WTC11 (cell line): ENCODE results near the gene FGF14. TPM values are rescaled to one million over a fixed set of nuclear protein-coding genes. Genes with fewer than 3 reads are reported as not detected.
A peak's percentile ranks its signal among the peaks of the same experiment; 100 is the strongest.

Experiments
- ATAC-seq: fragments of 200-7000 bp; cut with Tn5 transposase; 2 replicates; pipeline ENCODE4 v1.10.0; 2021; ENCODE audit warnings: mild to moderate bottlenecking, moderate library complexity
- CTCF ChIA-PET: fragments of 300-600 bp; sonication (Branson Sonifier 250); formaldehyde crosslinking; loops from one replicate; lab custom pipeline; 2021; ENCODE audit warnings: antibody characterized with exemption; lab: Charles Lee
- POLR2A ChIA-PET: fragments of 350-600 bp; sonication (Branson Sonifier 250); formaldehyde crosslinking; loops from one replicate; lab custom pipeline; 2021; ENCODE audit warnings: antibody characterized with exemption; lab: Charles Lee
- DNase-seq: peaks from one replicate; pipeline ENCODE4 v3.0.0; 2021; ENCODE audit warnings: low spot score
- H3K27ac Mint-ChIP-seq: 2 replicates; pipeline ENCODE4 v1.8.0; 2021; ENCODE audit warnings: mixed read lengths
- H3K27me3 Mint-ChIP-seq: 2 replicates; pipeline ENCODE4 v1.8.0; 2021; ENCODE audit warnings: low read depth, mild to moderate bottlenecking, moderate library complexity, mixed read lengths
- H3K36me3 Mint-ChIP-seq: 2 replicates; pipeline ENCODE4 v1.8.0; 2021; ENCODE audit warnings: mixed read lengths
- H3K4me1 Mint-ChIP-seq: 2 replicates; pipeline ENCODE4 v1.8.0; 2022; ENCODE audit warnings: mixed read lengths
- H3K4me3 Mint-ChIP-seq: 2 replicates; pipeline ENCODE4 v1.8.0; 2021; ENCODE audit warnings: mild to moderate bottlenecking, moderate library complexity, mixed read lengths
- H3K9me3 Mint-ChIP-seq: 2 replicates; pipeline ENCODE4 v1.8.0; 2021; ENCODE audit warnings: mixed read lengths
- CREB1 ChIP-seq: sonication (generic); formaldehyde crosslinking; IDR thresholded peaks from 2 replicates; pipeline ENCODE4 v1.8.0; 2023; ENCODE audit warnings: mild to moderate bottlenecking, missing genetic modification reagents
- FOXP1 ChIP-seq: sonication (generic); formaldehyde crosslinking; IDR thresholded peaks from 2 replicates; pipeline ENCODE4 v1.8.0; 2022; ENCODE audit warnings: missing genetic modification reagents, mild to moderate bottlenecking, moderate library complexity, borderline replicate concordance
- GTF2I ChIP-seq: fragments of 250-450 bp; sonication (Bioruptor Pico); conservative IDR thresholded peaks from 2 replicates; pipeline ENCODE4 v1.4.0; 2021; ENCODE audit warnings: mild to moderate bottlenecking
- JUN ChIP-seq: sonication (generic); formaldehyde crosslinking; IDR thresholded peaks from 2 replicates; pipeline ENCODE4 v1.8.0; 2023; ENCODE audit warnings: mild to moderate bottlenecking, missing genetic modification reagents
- NFYB ChIP-seq: sonication (generic); formaldehyde crosslinking; conservative IDR thresholded peaks from 2 replicates; pipeline ENCODE4 v1.8.0; 2022; ENCODE audit warnings: low read depth, missing genetic modification reagents
- NR3C1 ChIP-seq: sonication (generic); formaldehyde crosslinking; conservative IDR thresholded peaks from 2 replicates; pipeline ENCODE4 v1.8.1; 2023; ENCODE audit warnings: low read depth, mild to moderate bottlenecking, missing genetic modification reagents
- SMAD4 ChIP-seq: sonication (generic); formaldehyde crosslinking; IDR thresholded peaks from 2 replicates; pipeline ENCODE4 v1.8.0; 2022; ENCODE audit warnings: mild to moderate bottlenecking, missing genetic modification reagents
- SOX15 ChIP-seq: fragments of 250-450 bp; sonication (Bioruptor Pico); IDR thresholded peaks from 2 replicates; pipeline ENCODE4 v1.9.0; 2021; ENCODE audit warnings: mild to moderate bottlenecking
- ZBTB21 ChIP-seq: sonication (generic); formaldehyde crosslinking; IDR thresholded peaks from 2 replicates; pipeline ENCODE4 v1.8.1; 2023; ENCODE audit warnings: mild to moderate bottlenecking, missing genetic modification reagents, borderline replicate concordance
- ZNF121 ChIP-seq: sonication (generic); formaldehyde crosslinking; IDR thresholded peaks from 2 replicates; pipeline ENCODE4 v1.8.0; 2023; ENCODE audit warnings: missing genetic modification reagents
- total RNA-seq: library from RNA; stranded (reverse); gene quantifications from 3 replicates; pipeline ENCODE4 v1.2.3, GENCODE V29; 2021
- TF ChIP-seq, protein P1 (sequence below): sonication (generic); formaldehyde crosslinking; IDR thresholded peaks from 2 replicates; pipeline ENCODE4 v1.8.1; 2023; ENCODE audit warnings: mild to moderate bottlenecking, missing genetic modification reagents, borderline replicate concordance
- TF ChIP-seq, protein P2 (sequence below): sonication (generic); formaldehyde crosslinking; IDR thresholded peaks from 2 replicates; pipeline ENCODE4 v1.8.1; 2023; ENCODE audit warnings: mild to moderate bottlenecking, missing genetic modification reagents, moderate library complexity
- TF ChIP-seq, protein P3 (sequence below): sonication (generic); formaldehyde crosslinking; IDR thresholded peaks from 2 replicates; pipeline ENCODE4 v1.8.0; 2023; ENCODE audit warnings: missing genetic modification reagents
- TF ChIP-seq, protein P4 (sequence below): sonication (generic); formaldehyde crosslinking; IDR thresholded peaks from 2 replicates; pipeline ENCODE4 v1.8.1; 2023; ENCODE audit warnings: mild to moderate bottlenecking, moderate library complexity, missing genetic modification reagents
- TF ChIP-seq, protein P5 (sequence below): sonication (generic); formaldehyde crosslinking; IDR thresholded peaks from 2 replicates; pipeline ENCODE4 v1.8.0; 2022; ENCODE audit warnings: mild to moderate bottlenecking, missing genetic modification reagents
- TF ChIP-seq, protein P6 (sequence below): sonication (generic); formaldehyde crosslinking; IDR thresholded peaks from 2 replicates; pipeline ENCODE4 v1.8.0; 2023; ENCODE audit warnings: missing genetic modification reagents, mild to moderate bottlenecking, borderline replicate concordance
- TF ChIP-seq, protein P7 (sequence below): sonication (generic); formaldehyde crosslinking; IDR thresholded peaks from 2 replicates; pipeline ENCODE4 v1.8.1; 2022; ENCODE audit warnings: mild to moderate bottlenecking, missing genetic modification reagents, moderate library complexity, borderline replicate concordance

The FGF14 gene
- total RNA-seq, 1 experiment from 2014 or later, result 0.28 TPM

DNA sequence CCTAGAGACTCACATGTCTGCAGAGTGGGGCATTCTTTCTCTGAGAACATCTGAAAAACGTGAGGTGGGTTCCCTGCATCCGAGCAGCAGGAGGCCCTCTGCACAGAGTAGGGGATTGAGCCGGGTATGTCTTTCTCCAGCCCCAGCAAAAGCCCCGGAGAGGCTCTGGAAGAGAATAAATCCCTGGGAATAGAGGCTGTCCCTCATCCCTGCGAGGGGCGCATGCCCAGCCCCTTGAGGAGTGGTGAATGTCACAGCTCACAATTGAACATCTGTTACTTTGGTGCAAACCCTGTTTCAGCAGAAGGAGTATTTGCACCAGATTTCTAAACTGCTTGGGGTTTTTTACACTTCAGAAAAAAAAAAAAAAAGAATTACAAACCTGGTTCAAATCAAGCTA is 164.6 kb downstream of the FGF14 start:
- Mint-ChIP-seq H3K36me3 (no peaks in the 10 kb centered on the region), H3K27me3 (no peaks in the 10 kb centered on the region), H3K27ac (no peak overlapping the region), H3K4me1 (peaks cover 33% of the 10 kb centered on the region), H3K9me3 (peaks cover 2% of the 10 kb centered on the region; the same call in 1 of the 2 replicates), H3K4me3 (no peak overlapping the region)
- ChIA-PET CTCF (no interaction called here), POLR2A (no interaction called here)
- no peak for DNase-seq
- peak; percentile 56 for ATAC-seq
- TF ChIP-seq, protein P1, sequence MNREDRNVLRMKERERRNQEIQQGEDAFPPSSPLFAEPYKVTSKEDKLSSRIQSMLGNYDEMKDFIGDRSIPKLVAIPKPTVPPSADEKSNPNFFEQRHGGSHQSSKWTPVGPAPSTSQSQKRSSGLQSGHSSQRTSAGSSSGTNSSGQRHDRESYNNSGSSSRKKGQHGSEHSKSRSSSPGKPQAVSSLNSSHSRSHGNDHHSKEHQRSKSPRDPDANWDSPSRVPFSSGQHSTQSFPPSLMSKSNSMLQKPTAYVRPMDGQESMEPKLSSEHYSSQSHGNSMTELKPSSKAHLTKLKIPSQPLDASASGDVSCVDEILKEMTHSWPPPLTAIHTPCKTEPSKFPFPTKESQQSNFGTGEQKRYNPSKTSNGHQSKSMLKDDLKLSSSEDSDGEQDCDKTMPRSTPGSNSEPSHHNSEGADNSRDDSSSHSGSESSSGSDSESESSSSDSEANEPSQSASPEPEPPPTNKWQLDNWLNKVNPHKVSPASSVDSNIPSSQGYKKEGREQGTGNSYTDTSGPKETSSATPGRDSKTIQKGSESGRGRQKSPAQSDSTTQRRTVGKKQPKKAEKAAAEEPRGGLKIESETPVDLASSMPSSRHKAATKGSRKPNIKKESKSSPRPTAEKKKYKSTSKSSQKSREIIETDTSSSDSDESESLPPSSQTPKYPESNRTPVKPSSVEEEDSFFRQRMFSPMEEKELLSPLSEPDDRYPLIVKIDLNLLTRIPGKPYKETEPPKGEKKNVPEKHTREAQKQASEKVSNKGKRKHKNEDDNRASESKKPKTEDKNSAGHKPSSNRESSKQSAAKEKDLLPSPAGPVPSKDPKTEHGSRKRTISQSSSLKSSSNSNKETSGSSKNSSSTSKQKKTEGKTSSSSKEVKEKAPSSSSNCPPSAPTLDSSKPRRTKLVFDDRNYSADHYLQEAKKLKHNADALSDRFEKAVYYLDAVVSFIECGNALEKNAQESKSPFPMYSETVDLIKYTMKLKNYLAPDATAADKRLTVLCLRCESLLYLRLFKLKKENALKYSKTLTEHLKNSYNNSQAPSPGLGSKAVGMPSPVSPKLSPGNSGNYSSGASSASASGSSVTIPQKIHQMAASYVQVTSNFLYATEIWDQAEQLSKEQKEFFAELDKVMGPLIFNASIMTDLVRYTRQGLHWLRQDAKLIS (CRISPR knock-in tag), result no peak
- no peak for TF ChIP-seq SOX15 (CRISPR knock-in tag)
- no peak for TF ChIP-seq FOXP1
- no peak for TF ChIP-seq NFYB (CRISPR knock-in tag)
- TF ChIP-seq, protein P2, sequence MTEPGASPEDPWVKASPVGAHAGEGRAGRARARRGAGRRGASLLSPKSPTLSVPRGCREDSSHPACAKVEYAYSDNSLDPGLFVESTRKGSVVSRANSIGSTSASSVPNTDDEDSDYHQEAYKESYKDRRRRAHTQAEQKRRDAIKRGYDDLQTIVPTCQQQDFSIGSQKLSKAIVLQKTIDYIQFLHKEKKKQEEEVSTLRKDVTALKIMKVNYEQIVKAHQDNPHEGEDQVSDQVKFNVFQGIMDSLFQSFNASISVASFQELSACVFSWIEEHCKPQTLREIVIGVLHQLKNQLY, result no peak
- no peak for TF ChIP-seq JUN (CRISPR knock-in tag)
- no peak for TF ChIP-seq CREB1

DNA sequence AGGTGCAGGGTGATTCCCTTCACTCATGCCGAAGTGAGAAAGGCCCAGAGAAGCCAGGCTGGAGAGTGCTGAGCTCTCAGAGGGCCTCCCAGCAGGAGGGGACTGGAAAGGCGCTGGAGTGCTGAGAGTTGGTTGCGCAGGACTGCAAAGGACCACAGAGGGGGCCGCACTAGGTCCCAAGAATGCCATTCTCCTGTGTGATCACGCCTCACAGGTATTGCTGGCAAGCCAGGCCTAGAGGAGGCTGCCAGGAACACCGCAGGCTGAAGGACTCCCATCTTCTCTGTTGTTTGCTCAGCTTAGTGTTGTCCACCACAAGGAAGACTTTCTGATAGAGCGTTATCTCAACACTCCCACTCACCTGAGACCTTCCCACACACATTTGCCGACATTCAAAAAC is 165.0 kb downstream of the FGF14 start:
- Mint-ChIP-seq H3K4me3 (no peak overlapping the region), H3K27me3 (no peaks in the 10 kb centered on the region), H3K27ac (no peak overlapping the region), H3K36me3 (no peaks in the 10 kb centered on the region), H3K9me3 (no peaks in the 10 kb centered on the region), H3K4me1 (peaks cover 33% of the 10 kb centered on the region)
- ChIA-PET CTCF (no interaction called here), POLR2A (no interaction called here)
- peak; percentile 49 for ATAC-seq
- TF ChIP-seq, protein P3, sequence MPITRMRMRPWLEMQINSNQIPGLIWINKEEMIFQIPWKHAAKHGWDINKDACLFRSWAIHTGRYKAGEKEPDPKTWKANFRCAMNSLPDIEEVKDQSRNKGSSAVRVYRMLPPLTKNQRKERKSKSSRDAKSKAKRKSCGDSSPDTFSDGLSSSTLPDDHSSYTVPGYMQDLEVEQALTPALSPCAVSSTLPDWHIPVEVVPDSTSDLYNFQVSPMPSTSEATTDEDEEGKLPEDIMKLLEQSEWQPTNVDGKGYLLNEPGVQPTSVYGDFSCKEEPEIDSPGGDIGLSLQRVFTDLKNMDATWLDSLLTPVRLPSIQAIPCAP (CRISPR knock-in tag), result no peak
- DNase-seq, result no peak

DNA sequence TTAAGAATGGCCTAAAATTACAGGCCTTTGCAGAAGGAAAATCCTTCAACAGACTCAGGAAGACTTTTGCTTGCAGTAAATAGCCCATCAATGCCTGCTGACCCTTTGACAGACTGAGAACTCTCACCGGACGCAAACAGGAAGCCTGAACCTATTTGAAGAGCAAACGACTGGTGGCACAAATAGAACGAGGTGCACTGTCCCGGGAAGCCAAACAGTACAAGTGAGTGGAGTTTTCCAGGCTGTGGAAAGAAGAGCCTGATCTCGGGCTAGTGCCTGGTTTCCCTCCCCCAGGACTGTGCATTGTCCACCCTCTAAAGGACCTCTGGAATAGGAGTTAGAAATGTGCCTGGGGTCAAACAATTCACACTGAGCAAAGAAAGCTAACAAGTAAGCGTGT is 165.5 kb downstream of the FGF14 start:
- ATAC-seq, result no peak
- peaks cover 33% of the 10 kb centered on the region for H3K4me1 Mint-ChIP-seq
- no peak overlapping the region for H3K4me3 Mint-ChIP-seq
- 0 out of 2 replicates have a peak overlapping the region, but pooled peaks have one; percentile 6 for H3K27ac Mint-ChIP-seq
- no peaks in the 10 kb centered on the region for H3K27me3 Mint-ChIP-seq
- H3K9me3 Mint-ChIP-seq, result no peaks in the 10 kb centered on the region
- ChIA-PET CTCF (no interaction called here), POLR2A (no interaction called here)
- DNase-seq, result no peak
- no peaks in the 10 kb centered on the region for H3K36me3 Mint-ChIP-seq
- TF ChIP-seq ZBTB21 (CRISPR knock-in tag) (no peak), NR3C1 (CRISPR knock-in tag) (no peak), SMAD4 (no peak), GTF2I (CRISPR knock-in tag) (no peak), ZNF121 (no peak)
- TF ChIP-seq, protein P4, sequence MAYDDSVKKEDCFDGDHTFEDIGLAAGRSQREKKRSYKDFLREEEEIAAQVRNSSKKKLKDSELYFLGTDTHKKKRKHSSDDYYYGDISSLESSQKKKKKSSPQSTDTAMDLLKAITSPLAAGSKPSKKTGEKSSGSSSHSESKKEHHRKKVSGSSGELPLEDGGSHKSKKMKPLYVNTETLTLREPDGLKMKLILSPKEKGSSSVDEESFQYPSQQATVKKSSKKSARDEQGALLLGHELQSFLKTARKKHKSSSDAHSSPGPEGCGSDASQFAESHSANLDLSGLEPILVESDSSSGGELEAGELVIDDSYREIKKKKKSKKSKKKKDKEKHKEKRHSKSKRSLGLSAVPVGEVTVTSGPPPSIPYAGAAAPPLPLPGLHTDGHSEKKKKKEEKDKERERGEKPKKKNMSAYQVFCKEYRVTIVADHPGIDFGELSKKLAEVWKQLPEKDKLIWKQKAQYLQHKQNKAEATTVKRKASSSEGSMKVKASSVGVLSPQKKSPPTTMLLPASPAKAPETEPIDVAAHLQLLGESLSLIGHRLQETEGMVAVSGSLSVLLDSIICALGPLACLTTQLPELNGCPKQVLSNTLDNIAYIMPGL (CRISPR knock-in tag), result no peak
- TF ChIP-seq, protein P5, sequence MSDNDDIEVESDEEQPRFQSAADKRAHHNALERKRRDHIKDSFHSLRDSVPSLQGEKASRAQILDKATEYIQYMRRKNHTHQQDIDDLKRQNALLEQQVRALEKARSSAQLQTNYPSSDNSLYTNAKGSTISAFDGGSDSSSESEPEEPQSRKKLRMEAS (CRISPR knock-in tag), result no peak
- TF ChIP-seq, protein P6, sequence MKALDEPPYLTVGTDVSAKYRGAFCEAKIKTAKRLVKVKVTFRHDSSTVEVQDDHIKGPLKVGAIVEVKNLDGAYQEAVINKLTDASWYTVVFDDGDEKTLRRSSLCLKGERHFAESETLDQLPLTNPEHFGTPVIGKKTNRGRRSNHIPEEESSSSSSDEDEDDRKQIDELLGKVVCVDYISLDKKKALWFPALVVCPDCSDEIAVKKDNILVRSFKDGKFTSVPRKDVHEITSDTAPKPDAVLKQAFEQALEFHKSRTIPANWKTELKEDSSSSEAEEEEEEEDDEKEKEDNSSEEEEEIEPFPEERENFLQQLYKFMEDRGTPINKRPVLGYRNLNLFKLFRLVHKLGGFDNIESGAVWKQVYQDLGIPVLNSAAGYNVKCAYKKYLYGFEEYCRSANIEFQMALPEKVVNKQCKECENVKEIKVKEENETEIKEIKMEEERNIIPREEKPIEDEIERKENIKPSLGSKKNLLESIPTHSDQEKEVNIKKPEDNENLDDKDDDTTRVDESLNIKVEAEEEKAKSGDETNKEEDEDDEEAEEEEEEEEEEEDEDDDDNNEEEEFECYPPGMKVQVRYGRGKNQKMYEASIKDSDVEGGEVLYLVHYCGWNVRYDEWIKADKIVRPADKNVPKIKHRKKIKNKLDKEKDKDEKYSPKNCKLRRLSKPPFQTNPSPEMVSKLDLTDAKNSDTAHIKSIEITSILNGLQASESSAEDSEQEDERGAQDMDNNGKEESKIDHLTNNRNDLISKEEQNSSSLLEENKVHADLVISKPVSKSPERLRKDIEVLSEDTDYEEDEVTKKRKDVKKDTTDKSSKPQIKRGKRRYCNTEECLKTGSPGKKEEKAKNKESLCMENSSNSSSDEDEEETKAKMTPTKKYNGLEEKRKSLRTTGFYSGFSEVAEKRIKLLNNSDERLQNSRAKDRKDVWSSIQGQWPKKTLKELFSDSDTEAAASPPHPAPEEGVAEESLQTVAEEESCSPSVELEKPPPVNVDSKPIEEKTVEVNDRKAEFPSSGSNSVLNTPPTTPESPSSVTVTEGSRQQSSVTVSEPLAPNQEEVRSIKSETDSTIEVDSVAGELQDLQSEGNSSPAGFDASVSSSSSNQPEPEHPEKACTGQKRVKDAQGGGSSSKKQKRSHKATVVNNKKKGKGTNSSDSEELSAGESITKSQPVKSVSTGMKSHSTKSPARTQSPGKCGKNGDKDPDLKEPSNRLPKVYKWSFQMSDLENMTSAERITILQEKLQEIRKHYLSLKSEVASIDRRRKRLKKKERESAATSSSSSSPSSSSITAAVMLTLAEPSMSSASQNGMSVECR (CRISPR knock-in tag), result no peak
- TF ChIP-seq, protein P7, sequence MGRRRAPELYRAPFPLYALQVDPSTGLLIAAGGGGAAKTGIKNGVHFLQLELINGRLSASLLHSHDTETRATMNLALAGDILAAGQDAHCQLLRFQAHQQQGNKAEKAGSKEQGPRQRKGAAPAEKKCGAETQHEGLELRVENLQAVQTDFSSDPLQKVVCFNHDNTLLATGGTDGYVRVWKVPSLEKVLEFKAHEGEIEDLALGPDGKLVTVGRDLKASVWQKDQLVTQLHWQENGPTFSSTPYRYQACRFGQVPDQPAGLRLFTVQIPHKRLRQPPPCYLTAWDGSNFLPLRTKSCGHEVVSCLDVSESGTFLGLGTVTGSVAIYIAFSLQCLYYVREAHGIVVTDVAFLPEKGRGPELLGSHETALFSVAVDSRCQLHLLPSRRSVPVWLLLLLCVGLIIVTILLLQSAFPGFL, result no peak
- TF ChIP-seq, protein P3 (CRISPR knock-in tag), result no peak
- TF ChIP-seq, protein P2, result no peak
